IMR-90 (cell line): Measurements from ENCODE around the gene CAMTA1. TPM values are rescaled to one million over a fixed set of nuclear protein-coding genes. Genes with fewer than 3 reads are reported as not detected.

Source experiments
- ATAC-seq: fragments of 200-7000 bp; cut with Tn5 transposase; 2 replicates; pipeline ENCODE4 v1.9.1; 2020; ENCODE audit warnings: low read depth, mild to moderate bottlenecking, moderate library complexity
- BruUV-seq: library from RNA; stranded (reverse); fragments of 400-500 nt; replicated peaks from 2 replicates; lab custom pipeline; 2021; lab: Mats Ljungman, UMichigan
- CTCF ChIA-PET: fragments of 300-600 bp; formaldehyde crosslinking; extraction: SDS; loops from one replicate; lab custom pipeline; 2021; ENCODE audit warnings: antibody characterized with exemption; lab: Yijun Ruan, JAX
- POLR2A ChIA-PET: fragments of 300-600 bp; sonication (Branson Sonifier 250); formaldehyde crosslinking; loops from one replicate; lab custom pipeline; 2022; ENCODE audit warnings: antibody characterized with exemption; ENCODE audit not compliant: unreplicated experiment; lab: Charles Lee
- DNase-seq: peaks from one replicate; pipeline ENCODE4 v3.0.0; 2013
- H2AFZ ChIP-seq: replicated peaks from 2 replicates; pipeline ENCODE3; 2013; ENCODE audit warnings: low read length, mild to moderate bottlenecking; ENCODE audit not compliant: poor library complexity
- H2AK5ac ChIP-seq: 2 replicates; pipeline ENCODE4 v1.6.1; 2013; ENCODE audit warnings: low read depth, low read length, inconsistent platforms
- H2AK9ac ChIP-seq: replicated peaks from 2 replicates; pipeline ENCODE3; 2013; ENCODE audit warnings: mild to moderate bottlenecking, low read depth, low read length, moderate library complexity; ENCODE audit not compliant: poor library complexity
- H2BK120ac ChIP-seq: 2 replicates; pipeline ENCODE4 v1.6.1; 2013; ENCODE audit warnings: low read depth, low read length, inconsistent platforms
- H2BK15ac ChIP-seq: 3 replicates; pipeline ENCODE4 v1.6.1; 2013; ENCODE audit warnings: low read depth, low read length, inconsistent platforms
- H2BK20ac ChIP-seq: 2 replicates; pipeline ENCODE4 v1.6.1; 2013; ENCODE audit warnings: low read depth, mild to moderate bottlenecking, inconsistent platforms, low read length, moderate library complexity
- H2BK5ac ChIP-seq: 2 replicates; pipeline ENCODE4 v1.6.1; 2013; ENCODE audit warnings: mild to moderate bottlenecking, low read depth, low read length, inconsistent platforms; ENCODE audit not compliant: poor library complexity, severe bottlenecking
- H3K14ac ChIP-seq: replicated peaks from 2 replicates; pipeline ENCODE4 v1.6.1; 2013; ENCODE audit warnings: low read depth, low read length, inconsistent platforms
- H3K18ac ChIP-seq: 2 replicates; pipeline ENCODE4 v1.6.1; 2013; ENCODE audit warnings: low read depth, low read length, control low read depth
- H3K23ac ChIP-seq: 2 replicates; pipeline ENCODE4 v1.6.1; 2013; ENCODE audit warnings: low read depth, low read length, inconsistent platforms
- H3K27ac ChIP-seq: 2 replicates; pipeline ENCODE4 v1.5.1; 2013; ENCODE audit warnings: mild to moderate bottlenecking, control low read depth, low read length; ENCODE audit not compliant: insufficient read depth
- H3K27me3 ChIP-seq: 2 replicates; pipeline ENCODE4 v1.6.1; 2013; ENCODE audit warnings: low read length; ENCODE audit not compliant: control insufficient read depth, insufficient read depth
- H3K36me3 ChIP-seq: 2 replicates; pipeline ENCODE4 v1.6.1; 2013; ENCODE audit warnings: low read length, mixed read lengths; ENCODE audit not compliant: control insufficient read depth, insufficient read depth
- H3K4ac ChIP-seq: 2 replicates; pipeline ENCODE4 v1.6.1; 2013; ENCODE audit warnings: low read depth, low read length, inconsistent platforms
- H3K4me1 ChIP-seq: 2 replicates; pipeline ENCODE4 v1.6.1; 2013; ENCODE audit warnings: low read length, mixed read lengths; ENCODE audit not compliant: control insufficient read depth, insufficient read depth
- H3K4me2 ChIP-seq: 2 replicates; pipeline ENCODE4 v1.6.1; 2013; ENCODE audit warnings: low read depth, mild to moderate bottlenecking, control low read depth, low read length, moderate library complexity
- H3K4me3 ChIP-seq: 2 replicates; pipeline ENCODE4 v1.5.1; 2013; ENCODE audit warnings: low read depth, mild to moderate bottlenecking, control low read depth, low read length, moderate library complexity; ENCODE audit not compliant: insufficient read depth
- H3K56ac ChIP-seq: 2 replicates; pipeline ENCODE4 v1.6.1; 2013; ENCODE audit warnings: low read length, inconsistent platforms; ENCODE audit not compliant: insufficient read depth; ENCODE audit errors: extremely low read depth
- H3K79me1 ChIP-seq, 2 experiments: 2 replicates each; pipeline ENCODE4 v1.6.1; 2013; ENCODE audit warnings: low read length in 2 of 2, inconsistent platforms in 1 of 2, low read depth in 1 of 2
- H3K9ac ChIP-seq: 2 replicates; pipeline ENCODE4 v1.6.1; 2013; ENCODE audit warnings: low read depth, low read length, control low read depth
- H3K9me1 ChIP-seq: 2 replicates; pipeline ENCODE4 v1.6.1; 2013; ENCODE audit warnings: low read length, inconsistent platforms; ENCODE audit not compliant: insufficient read depth
- H3K9me3 ChIP-seq: 2 replicates; pipeline ENCODE4 v1.6.1; 2013; ENCODE audit warnings: low read length; ENCODE audit not compliant: control insufficient read depth, insufficient read depth
- H4K20me1 ChIP-seq: 2 replicates; pipeline ENCODE4 v1.6.1; 2013; ENCODE audit warnings: low read length, inconsistent platforms; ENCODE audit not compliant: insufficient read depth
- H4K5ac ChIP-seq: 2 replicates; pipeline ENCODE4 v1.6.1; 2013; ENCODE audit warnings: mild to moderate bottlenecking, low read depth, low read length, control low read depth
- H4K8ac ChIP-seq, 2 experiments: 2 replicates each; pipeline ENCODE4 v1.6.1; 2013; ENCODE audit warnings: low read depth in 2 of 2, low read length in 2 of 2, control low read depth in 1 of 2, inconsistent platforms in 1 of 2
- H4K91ac ChIP-seq: 2 replicates; pipeline ENCODE4 v1.6.1; 2013; ENCODE audit warnings: low read depth, low read length, inconsistent platforms; ENCODE audit not compliant: insufficient read depth
- FOS ChIP-seq: fragments of 150-350 bp; IDR thresholded peaks from 2 replicates; pipeline ENCODE4 v1.6.1; 2016; ENCODE audit warnings: low read depth, low read length
- MAZ ChIP-seq: IDR thresholded peaks from 2 replicates; pipeline ENCODE4 v1.6.1; 2012; ENCODE audit warnings: low read depth, mild to moderate bottlenecking, low read length, improper control_type of control experiment, moderate library complexity, borderline replicate concordance
- MXI1 ChIP-seq: IDR thresholded peaks from 2 replicates; pipeline ENCODE4 v1.6.1; 2012; ENCODE audit warnings: low read depth, mild to moderate bottlenecking, low read length, moderate library complexity, borderline replicate concordance
- WGBS, 2 experiments: methylation state at CpG; one replicate each; pipeline versions ENCODE4 v1.1.5 to v1.1.7; 2013; ENCODE audit warnings: missing lambda C conversion rate in 2 of 2; ENCODE audit not compliant: insufficient read length in 1 of 2; ENCODE audit errors: extremely low coverage in 2 of 2; 5-methylcytosine and 5-hydroxymethylcytosine counted together
- dilution Hi-C: fragments of 300-500 bp; cut with HindIII; formaldehyde crosslinking; loops from one replicate; pipeline ENCODE4 v1.14.3; 2018; ENCODE audit warnings: low sequenced_read_pairs; ENCODE audit not compliant: unreplicated experiment
- in situ Hi-C: fragments of 300-500 bp; cut with MboI; formaldehyde crosslinking; loops from 3 replicates; pipeline ENCODE4 v1.14.3; 2019; ENCODE audit warnings: low sequenced_read_pairs, inconsistent platforms, mixed read lengths
- intact Hi-C: fragments of 100-400 bp; cut with micrococcal nuclease; formaldehyde crosslinking; loops from 2 replicates; pipeline ENCODE4 v1.10.0; 2022
- polyA plus RNA-seq, 3 experiments: library from polyadenylated mRNA; depleted of rRNA; stranded (reverse); fragments of >200 nt; gene quantifications; 2 replicates each; pipeline ENCODE4 v1.2.3, GENCODE V29; 2012; ENCODE audit warnings: low replicate concordance in 1 of 3
- total RNA-seq: library from RNA; depleted of rRNA; stranded (reverse); fragments of >200 nt; gene quantifications from 2 replicates; pipeline ENCODE4 v1.2.3, GENCODE V29; 2012

Gene CAMTA1
- total and polyA plus RNA-seq, 2 of the 4 experiments (the other 2 are of a cell fraction), result 35.5 to 74.3 TPM

DNA sequence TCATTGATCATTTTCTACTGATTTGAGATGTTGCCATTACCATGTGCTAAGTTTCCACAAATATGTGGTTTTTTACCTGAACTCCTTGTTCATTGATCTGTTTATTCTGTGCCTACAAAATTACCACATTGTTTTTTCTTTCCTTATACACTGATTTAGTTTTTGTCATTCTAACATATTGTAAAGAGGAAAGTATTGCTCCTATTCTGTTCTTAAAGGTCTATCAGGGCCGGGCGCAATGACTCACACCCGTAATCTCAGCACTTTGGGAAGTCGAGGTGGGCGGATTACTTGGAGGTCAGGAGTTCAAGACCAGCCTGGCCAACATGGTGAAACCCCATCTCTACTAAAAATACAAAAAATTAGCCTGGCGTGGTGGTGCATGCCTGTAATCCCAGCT, 75.1 kb downstream of the CAMTA1 start:
- H4K91ac ChIP-seq, result no peak overlapping the region
- TF ChIP-seq MAZ (no peak), FOS (no peak), MXI1 (no peak)
- 0 out of 2 replicates have a peak, but pooled peaks cover 5% of the 10 kb centered on the region for H4K20me1 ChIP-seq
- H2AK5ac ChIP-seq, result peak overlapping the region; percentile 20; the same call in 1 of the 2 replicates
- in situ Hi-C loops (no loop called here), intact Hi-C loops (loop anchor here (5.0 kb wide), 1 partner anchor 38 kb away; no protein-coding TSS in a partner anchor), dilution Hi-C loops (no loop called here)
- H3K9ac ChIP-seq, result no peak overlapping the region
- 0 out of 2 replicates have a peak overlapping the region, but pooled peaks have one; percentile 88 for H2BK120ac ChIP-seq
- peak overlapping the region; percentile 77 for H3K4me2 ChIP-seq
- POLR2A ChIA-PET, result no interaction called here
- H3K36me3 ChIP-seq, result peaks cover 4% of the 10 kb centered on the region
- H3K9me3 ChIP-seq, result no peaks in the 10 kb centered on the region
- no CpG with 5 or more reads among the region's 6 CpGs for WGBS, 2 experiments
- H3K56ac ChIP-seq, result no peak overlapping the region
- peaks cover 21% of the 10 kb centered on the region for H3K4me1 ChIP-seq
- H3K4me3 ChIP-seq, result no peak overlapping the region
- H3K18ac ChIP-seq, result peak overlapping the region; percentile 86
- no peak overlapping the region; the same call in 1 of the 2 replicates for H2BK20ac ChIP-seq
- no peak overlapping the region for H3K14ac ChIP-seq
- no peak overlapping the region for H3K23ac ChIP-seq
- peak; percentile 9 for ATAC-seq
- peak overlapping the region; percentile 74; the same call in 1 of the 2 replicates for H4K5ac ChIP-seq
- H3K9me1 ChIP-seq, result peaks cover 13% of the 10 kb centered on the region
- no peaks in the 10 kb centered on the region for H3K27me3 ChIP-seq
- no peak overlapping the region for H2AFZ ChIP-seq
- peak overlapping the region in 1 of 2 experiments; percentile 63; a peak in 1 of 4 replicates for H4K8ac ChIP-seq
- H3K4ac ChIP-seq, result peak overlapping the region; percentile 39; the same call in 1 of the 2 replicates
- BruUV-seq, result no TSS peak
- peak overlapping the region; percentile 77 for H2BK5ac ChIP-seq
- peaks cover 26 to 68% of the 10 kb centered on the region in 2 experiments for H3K79me1 ChIP-seq
- DNase-seq, result peak; percentile 70
- H2AK9ac ChIP-seq, result no peak overlapping the region
- H3K27ac ChIP-seq, result peak overlapping the region; percentile 65
- H2BK15ac ChIP-seq, result no peak overlapping the region
- CTCF ChIA-PET, result no interaction called here
